Measurements from ENCODE around the gene PAX9.

The PAX9 gene

DNA sequence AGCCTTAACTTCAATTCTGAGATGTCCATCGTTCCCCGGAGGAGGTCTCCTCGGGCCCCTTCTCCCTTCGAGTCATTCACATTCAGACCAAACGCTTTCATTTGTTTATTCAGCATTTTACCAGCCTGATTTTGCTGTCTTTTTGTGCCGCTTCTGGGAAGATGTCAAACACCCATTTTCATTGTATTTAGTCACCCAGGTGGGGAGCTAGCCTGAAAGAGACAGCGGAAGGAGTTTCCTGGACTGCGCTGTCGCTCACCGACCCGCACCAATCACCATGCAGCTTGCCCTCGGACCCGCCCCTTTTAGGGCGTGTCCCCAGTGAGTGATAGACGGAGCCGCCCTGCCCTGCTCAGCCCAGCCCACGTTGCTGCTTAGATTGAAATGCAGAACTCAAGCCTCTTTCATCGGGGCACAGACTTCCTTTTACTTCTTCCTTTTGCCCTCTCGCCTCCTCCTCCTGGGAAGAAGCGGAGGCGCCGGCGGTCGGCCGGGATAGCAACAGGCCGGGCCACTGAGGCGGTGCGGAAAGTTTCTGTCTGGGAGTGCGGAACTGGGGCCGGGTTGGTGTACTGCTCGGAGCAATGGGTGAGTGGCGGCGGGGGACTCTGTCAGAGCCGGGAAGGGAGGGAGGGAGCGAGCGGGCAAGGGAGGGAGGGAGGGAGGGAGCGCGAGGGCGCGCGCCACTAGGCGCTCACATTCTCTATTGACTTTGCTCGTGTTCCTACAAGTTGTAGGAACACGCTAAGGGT is at the start of gene PAX9:
TSS of gene PAX9 (plus strand) at position 355 of the 752 bp plus-strand sequence. CDS start at position 585, 230 bp downstream.
- peak; percentile 98 for DNase-seq
- in situ Hi-C loops (cut with MboI; ENCODE audit: low pct_unique_long_range_greater_than_20kb, low sequenced_read_pairs), result no loop called here

DNA sequence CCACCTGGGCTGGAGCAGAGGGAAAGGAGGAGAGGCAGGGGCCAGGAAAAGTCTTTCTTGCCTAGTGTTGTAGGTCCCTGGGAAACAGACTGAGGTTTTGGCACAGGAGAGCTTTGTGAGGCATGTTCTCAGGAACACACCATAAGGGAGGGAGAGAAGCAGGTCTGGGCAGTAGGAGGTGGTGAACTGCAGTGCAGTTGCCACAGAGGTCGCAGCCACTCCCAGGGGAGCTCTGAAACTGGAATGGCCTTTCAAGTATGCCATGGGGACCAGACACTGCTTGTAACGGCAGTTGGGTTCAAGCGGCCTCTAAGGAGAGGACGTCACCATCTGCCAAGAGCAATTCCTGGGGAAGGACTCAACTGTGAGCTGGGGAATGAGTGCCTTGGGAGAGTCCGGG is 43.8 kb upstream of the PAX9 start:
- no peak for DNase-seq
- in situ Hi-C loops (cut with MboI; ENCODE audit: low pct_unique_long_range_greater_than_20kb, low sequenced_read_pairs), result no loop called here

DNA sequence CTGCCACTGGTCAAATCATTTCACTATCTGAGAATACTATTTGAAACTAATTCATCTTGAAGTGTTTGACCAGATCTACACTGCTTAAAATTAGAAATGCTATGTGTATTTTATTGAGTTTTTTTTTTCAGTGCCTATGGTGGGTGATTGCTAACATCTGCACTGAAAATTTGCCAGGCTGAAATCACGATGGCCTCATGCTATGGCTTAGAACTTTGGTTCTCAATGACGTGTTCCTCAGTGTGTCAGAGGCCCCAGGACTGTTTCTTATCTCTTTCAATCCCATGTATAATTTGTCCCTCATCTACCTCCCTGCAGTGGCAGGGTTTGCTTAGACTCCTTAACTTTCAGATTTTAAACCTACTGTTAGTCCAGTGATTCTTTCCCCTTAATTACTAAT is 43.0 kb upstream of the PAX9 start:
- no peak for DNase-seq
- in situ Hi-C loops (cut with MboI; ENCODE audit: low pct_unique_long_range_greater_than_20kb, low sequenced_read_pairs), result no loop called here

DNA sequence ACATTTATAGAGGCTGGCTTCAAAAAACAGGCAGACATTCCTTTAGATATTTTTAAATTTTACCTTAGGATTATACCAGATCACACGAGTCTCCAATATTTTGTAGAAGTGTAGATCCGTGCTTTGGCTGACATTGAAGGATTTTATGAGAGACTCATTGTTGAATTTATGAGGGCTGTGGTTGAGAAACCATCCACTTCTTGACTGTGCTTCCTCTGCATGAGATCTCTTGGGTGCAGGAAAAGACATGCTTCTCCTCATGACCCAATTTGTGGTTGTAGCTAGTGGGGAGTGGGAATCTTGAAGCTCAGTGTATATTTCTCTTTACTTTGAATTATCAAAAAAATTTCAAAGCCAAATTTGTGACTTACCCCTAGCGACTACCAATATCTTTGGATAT is 42.5 kb upstream of the PAX9 start:
- DNase-seq, result no peak
- in situ Hi-C loops (cut with MboI; ENCODE audit: low pct_unique_long_range_greater_than_20kb, low sequenced_read_pairs), result no loop called here

DNA sequence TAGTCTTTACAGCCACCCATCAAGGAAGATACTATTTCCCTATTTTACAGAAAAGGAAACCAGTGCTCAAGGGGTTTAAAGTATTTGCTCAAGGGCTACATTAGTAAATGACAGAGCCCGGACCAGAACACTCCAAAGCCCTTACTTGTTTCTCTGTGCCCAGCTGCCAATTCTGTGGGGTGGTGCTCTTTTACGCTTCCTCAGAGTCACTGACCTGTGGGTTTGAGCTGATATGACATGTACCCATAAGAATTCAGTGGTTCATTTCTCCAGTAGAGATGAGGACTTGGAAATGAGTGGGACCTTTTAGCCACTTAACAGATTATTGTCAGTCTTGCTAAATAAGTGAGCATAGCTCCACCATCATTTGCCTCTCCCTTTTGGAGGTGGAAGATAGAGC is 41.8 kb upstream of the PAX9 start:
- in situ Hi-C loops (cut with MboI; ENCODE audit: low pct_unique_long_range_greater_than_20kb, low sequenced_read_pairs), result no loop called here
- DNase-seq, result no peak

DNA sequence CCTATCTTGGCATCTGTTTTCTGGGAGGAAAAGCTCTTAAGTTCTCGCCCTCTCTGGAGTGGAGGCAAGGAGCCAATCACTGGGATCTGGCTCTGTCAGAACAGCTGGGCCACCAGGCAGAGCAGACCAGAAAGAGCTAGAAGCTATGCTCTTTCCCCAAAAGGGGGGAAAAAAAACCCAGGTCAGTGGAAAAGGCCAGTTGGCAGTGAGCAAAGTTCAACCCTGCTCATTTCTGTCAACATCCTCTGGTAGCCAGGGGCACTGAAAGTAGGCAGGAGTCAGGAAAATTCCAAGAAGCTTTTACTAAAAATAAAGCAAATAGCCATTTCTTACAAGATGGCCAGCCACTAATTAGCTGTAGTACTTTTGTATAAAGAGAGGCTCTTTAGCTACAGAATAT is 36.6 kb upstream of the PAX9 start:
- DNase-seq, result no peak
- in situ Hi-C loops (cut with MboI; ENCODE audit: low pct_unique_long_range_greater_than_20kb, low sequenced_read_pairs), result no loop called here

DNA sequence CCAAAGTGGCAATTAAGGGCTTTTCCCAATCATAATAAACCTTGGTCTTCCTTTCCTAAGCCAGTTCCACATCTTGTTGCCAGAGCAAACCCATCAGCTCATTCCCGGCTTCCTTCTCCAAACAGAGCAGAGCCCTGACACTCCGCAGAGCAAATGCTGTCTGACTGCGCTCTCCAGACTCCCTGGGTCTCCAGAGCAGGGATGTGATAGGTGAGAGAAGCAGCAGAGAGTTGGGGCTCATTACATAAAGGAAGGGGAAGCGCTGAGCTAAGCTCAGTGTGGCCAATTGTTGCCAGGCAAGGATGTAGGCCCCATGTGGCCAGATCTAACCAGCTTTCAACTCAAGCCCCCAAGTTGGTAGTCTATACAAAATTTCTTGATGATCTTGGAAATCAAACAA is 36.2 kb upstream of the PAX9 start:
- no peak for DNase-seq

DNA sequence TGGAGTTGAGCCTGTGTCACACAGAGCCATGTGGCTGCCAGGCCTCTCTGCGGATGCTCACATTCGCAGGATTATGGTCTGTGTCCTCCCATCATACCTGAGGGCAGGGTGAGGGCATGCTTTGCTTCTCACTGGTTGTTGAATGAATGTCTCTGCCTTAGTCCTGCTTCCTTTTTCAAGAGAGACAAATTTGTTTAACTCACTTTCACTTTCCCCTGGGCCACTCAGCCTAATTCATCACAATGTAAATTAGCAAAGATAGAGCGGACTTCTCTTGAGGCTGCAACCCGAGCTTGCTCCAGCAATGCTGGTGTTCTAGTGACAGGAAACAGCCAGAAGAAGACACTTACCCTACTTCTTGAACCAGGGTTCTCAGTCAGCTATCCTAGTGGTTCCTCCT is 35.5 kb upstream of the PAX9 start:
- DNase-seq, result no peak
- in situ Hi-C loops (cut with MboI; ENCODE audit: low pct_unique_long_range_greater_than_20kb, low sequenced_read_pairs), result no loop called here

More for the DNA sequence above, 36.2 kb upstream of the PAX9 start:
- in situ Hi-C loops (cut with MboI; ENCODE audit: low pct_unique_long_range_greater_than_20kb, low sequenced_read_pairs), result no loop called here

DNA sequence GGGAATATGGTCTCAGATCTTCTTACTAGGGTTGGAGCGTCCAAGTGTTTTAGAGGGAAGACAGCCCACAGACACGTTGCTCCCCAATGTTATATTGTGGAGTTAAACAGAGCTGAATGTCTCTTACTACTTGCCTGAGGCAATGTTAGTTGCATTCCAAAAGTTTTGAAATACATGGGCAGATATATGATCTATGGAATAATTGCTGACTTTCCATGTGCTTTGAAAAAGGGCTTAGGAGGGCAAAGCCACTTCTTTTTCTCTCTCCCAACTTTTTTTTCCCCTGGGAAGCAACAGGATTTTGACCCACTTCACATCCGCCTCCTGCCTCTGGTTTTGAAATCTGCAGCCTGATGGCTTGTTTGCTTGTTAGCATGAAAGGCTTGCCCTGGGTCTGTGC is 33.7 kb upstream of the PAX9 start:
- no peak for DNase-seq
- in situ Hi-C loops (cut with MboI; ENCODE audit: low pct_unique_long_range_greater_than_20kb, low sequenced_read_pairs), result no loop called here

DNA sequence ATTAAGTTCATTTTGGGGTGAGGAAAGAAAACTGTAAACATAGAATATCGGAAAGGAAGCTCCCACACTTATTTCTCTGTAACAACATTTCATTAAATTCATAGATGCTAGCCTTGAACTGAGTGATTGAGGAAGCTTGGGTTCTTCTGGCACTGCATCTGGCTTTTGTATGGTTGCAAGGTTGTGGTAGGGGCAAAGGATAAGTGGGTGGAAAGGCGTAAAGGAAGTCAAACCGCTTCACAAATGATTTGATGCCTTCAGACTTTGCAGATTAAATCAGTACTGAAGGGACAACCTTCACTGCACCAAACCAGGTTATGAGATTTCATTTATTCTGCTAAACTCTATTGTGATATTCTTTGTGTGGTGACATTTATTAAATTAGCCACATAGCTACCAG is 28.1 kb upstream of the PAX9 start:
- no peak for DNase-seq
- in situ Hi-C loops (cut with MboI; ENCODE audit: low pct_unique_long_range_greater_than_20kb, low sequenced_read_pairs), result no loop called here

DNA sequence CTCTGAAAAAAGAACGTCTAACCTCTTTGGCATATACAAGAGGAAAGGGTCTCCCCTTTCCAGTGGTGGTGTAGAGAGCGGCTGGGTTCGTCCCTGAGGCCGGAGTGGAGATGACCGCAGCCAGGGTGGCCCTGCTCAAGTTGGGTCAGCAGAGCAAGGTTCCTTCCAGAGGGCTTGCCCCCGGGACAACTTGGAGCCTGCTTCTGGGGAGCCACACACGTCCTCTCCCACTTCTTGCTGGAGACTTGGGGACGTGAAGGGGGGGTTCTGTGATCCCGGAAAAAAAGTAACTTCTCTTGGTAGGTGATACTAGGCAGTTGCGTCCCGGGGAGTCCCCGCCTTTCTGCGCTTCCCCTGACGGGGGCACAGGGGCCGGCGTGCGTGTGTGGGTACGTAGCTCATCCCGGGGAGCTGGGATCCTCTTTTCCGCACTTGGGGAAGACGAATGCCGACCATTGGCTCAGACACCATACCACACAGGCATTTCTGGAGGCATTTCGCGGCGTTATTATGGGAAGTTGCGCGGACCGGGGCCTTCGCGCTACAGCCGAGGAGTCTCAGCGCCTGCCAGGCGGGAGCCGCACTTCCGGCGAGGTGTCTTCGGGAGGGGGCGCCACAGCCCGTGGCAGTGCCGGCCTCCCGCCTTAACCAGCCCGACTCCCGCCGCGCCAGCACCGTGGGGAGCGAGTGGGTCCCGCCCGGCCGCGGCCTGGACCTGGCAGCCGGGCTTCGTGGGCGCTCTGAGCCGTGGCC is 14.8 kb upstream of the PAX9 start:
- no peak for DNase-seq
- in situ Hi-C loops (cut with MboI; ENCODE audit: low pct_unique_long_range_greater_than_20kb, low sequenced_read_pairs), result no loop called here

DNA sequence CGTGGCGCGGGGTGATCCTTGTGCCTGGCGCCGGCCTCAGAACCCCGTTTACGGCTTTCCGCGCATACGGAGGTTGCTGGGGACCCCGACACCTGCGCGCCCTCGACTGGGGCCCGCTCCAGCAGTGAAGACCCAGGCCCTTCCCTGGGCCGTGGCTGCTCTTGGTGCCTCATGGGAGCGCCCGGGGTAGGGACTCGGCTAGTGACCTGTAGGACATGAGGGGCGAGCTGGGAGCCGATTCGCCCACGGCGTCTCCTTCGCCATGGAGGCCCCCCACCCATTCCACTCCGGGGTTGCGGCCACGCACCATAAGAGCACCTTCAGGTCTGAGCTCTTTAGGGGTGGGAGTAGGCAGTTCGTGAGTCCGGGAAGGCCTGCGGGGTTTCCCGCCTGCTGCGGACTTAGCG is 14.2 kb upstream of the PAX9 start:
- no peak for DNase-seq
- in situ Hi-C loops (cut with MboI; ENCODE audit: low pct_unique_long_range_greater_than_20kb, low sequenced_read_pairs), result no loop called here

DNA sequence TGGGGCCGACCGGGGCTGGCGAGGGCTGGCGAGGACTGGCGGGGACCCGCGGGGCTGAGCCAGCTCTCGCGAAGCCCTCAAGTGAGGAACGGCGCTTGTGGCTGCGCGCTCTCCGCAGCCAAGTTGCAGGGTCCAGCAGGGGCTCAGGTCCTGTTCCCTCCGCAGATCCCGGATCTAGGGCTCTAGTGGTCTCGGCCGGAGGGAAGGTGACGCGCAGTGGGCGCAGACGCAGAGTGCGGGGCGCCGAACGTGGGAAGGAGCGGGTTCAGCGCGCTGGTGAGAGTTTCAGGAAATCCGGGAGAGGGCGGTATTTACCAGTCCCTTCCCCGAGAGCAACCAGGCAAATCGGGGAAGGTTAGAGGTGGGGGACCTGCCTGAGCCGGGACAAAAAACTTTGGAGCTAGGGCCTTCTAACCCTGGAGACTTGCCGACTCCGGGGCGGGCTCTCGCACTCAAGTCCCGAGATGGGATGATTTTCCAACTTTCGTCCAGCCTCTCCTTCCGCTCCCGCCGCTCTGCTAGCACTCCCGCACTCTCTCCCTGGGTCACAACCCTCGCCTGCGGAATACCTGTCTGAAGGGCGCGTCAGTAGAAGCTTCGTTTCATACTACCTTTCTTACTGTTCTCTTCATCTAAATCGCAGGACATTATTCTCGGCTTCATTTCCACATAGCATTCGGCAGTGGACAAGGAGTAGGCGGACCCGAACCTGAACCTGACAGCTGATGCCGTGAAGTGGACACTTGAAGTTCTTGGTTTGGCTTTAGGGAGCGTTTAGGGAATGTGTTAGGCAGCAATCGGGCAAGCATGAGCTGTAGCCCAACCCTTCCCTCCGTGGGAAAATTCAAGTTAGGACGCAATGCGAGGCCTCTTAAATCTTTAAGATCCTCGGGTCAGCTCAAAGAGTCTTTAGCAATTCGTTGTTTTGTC is 13.6 kb upstream of the PAX9 start:
- peak; percentile 45 for DNase-seq
- in situ Hi-C loops (cut with MboI; ENCODE audit: low pct_unique_long_range_greater_than_20kb, low sequenced_read_pairs), result no loop called here

DNA sequence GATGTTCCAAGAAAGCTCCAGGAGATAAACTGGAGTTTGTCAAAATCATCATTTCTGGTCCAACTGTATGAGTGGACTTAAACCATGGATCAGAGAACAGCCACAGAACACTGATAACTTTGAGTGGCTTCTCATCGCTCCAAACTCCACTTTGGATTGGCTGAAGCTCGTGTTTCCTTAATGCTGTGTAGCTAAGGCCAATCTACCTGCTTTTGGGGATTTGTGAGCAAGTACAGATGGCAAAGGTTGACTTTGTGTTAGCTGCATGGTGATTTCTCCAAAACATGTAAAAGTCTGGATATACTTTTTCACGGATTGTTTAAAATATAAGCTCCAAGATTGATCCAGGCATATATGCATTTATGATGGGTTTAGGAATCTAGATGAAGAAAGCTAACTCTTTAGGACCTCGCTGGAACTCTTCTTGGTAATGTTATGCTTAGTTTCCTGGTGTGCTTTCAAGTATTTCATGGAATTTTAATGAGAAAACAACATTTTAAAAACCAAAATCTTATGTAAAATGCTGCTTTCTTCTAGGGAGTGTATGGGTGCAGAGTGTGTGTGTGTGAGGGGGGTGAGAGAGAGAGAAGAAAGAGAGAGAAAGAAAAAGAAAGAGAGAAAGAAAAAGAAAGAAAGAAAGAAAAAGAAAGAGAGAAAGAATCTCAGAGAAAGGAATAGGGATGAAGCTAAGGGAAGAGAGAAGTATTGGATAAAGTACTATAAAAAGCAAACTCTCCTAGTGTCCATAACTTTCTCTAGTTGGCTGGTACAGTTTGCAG is 11.6 kb upstream of the PAX9 start:
- DNase-seq, result no peak
- in situ Hi-C loops (cut with MboI; ENCODE audit: low pct_unique_long_range_greater_than_20kb, low sequenced_read_pairs), result no loop called here

DNA sequence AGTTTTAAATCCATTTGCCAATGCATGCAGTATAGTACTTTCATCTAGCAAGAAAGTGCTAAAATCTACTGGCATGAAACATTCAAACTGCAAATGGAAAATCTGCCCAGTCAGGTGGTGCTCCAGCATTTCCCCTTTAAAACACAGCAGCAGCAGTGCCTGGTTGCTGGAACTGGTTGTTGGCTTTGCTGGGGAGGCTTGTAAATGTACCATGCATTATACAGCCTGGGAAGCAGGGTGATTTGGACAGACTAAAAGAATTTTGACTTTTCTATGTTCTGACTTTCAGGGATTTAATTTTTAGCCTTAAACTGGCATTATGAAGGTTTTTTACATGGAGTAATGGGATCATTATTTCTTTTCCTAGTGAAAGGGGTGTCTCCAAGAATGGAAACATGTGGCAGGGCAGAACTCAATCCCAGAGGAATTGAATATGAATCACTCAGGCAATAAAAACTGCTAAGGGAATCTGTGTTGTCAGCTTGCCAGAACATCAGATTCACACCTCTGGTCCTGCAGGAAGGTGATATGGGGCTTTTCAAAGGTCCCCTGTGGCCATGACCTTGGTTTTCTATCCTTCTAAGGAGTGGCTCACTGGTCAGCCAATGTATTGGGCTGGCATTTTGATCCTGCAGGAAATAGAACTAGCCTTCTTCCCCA is 9.0 kb upstream of the PAX9 start:
- DNase-seq, result no peak
- in situ Hi-C loops (cut with MboI; ENCODE audit: low pct_unique_long_range_greater_than_20kb, low sequenced_read_pairs), result no loop called here

DNA sequence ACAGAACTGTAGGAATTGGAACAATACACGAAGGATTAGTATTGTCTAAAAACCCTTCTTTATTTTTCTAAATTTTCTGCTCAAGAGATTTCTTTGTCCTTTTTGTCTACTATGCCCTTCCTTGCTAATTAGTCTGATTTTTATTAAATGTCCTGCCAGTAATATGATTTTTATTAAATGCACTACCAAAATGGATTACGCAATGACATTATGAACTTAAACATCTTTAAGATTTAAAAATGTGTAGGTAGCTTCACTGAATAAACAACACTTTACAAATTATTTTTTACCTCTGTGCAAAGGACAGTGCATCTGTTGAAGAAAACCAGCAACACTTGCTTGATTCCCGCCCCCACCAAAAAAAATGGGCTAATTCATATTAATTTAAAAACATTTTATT is 8.2 kb upstream of the PAX9 start:
- in situ Hi-C loops (cut with MboI; ENCODE audit: low pct_unique_long_range_greater_than_20kb, low sequenced_read_pairs), result no loop called here
- no peak for DNase-seq

DNA sequence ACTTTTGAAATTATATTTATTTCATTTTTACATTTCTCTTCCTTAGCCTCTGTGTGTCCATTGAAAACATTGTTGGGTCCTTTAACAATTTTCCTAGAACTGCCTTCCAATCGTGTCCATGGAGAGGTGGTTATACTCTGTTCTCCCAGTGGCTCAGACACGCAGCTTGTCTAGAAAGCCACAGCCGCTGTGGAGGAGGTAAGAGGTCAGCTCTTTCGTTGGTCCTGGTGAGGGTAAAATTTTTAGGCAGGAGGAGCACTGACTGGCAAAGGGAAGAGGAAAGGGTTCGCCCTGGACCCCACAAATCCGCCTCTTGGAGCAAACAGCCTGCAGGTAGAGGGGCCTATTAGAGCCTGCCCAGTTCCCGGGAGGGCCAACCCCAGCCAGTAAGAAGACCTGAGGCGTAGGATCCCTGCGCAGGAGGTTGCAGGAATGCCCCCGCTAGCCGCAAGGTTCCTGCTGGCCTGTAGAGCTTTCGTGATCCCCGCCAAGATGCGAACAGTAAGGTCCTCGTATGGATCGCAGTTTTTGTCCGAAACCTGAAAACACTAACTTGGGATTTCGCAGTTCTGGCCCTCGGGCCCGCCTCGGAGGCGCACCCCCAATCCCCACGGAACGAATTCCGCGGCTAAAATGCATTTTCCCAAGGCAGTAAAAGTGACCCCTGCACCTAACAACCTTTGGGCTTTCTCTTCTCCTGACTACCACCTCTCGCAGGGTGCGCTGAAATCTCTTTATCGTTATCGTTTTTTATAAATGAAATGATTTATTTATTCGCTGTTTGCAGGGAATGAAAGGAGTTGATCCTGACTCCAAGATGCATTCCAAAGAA is 7.5 kb upstream of the PAX9 start:
- no peak for DNase-seq
- in situ Hi-C loops (cut with MboI; ENCODE audit: low pct_unique_long_range_greater_than_20kb, low sequenced_read_pairs), result no loop called here
